GM21786 (cell line): ENCODE measurements around the gene FTSJ1.
A peak's percentile ranks its signal among the peaks of the same experiment; 100 is the strongest.
"Not testable (repeated sequence)": the region's sequence is repeated elsewhere in the genome, so short reads cannot be mapped to it uniquely, and the experiment has no call there.

Experiments
- ATAC-seq: cut with Tn5 transposase; IDR thresholded peaks from one replicate; pipeline ENCODE4 v1.9.1; 2021; ENCODE audit not compliant: unreplicated experiment

FTSJ1 gene

GRCh38 chrX:48475774-48476577 is at the start of gene FTSJ1:
FTSJ1 (plus strand) TSS chrX:48476199; CDS start chrX:48478048, 1,849 bp downstream.
- ATAC-seq, result peak; percentile 81

- ATAC-seq, result not testable (repeated sequence)
Measured at GRCh38 chrX:48427027-48427716, 48.8 kb upstream of the FTSJ1 start.

- ATAC-seq, result not testable (repeated sequence)
Measured at GRCh38 chrX:48429606-48430005, 46.4 kb upstream of the FTSJ1 start.

- ATAC-seq, result not testable (repeated sequence)
Measured at GRCh38 chrX:48430166-48430565, 45.8 kb upstream of the FTSJ1 start.

GRCh38 chrX:48433713-48434112 is 42.3 kb upstream of the FTSJ1 start:
- ATAC-seq, result not testable (repeated sequence)

GRCh38 chrX:48447201-48447600 is 28.8 kb upstream of the FTSJ1 start:
- ATAC-seq, result not testable (repeated sequence)

GRCh38 chrX:48450076-48450475 is 25.9 kb upstream of the FTSJ1 start:
- ATAC-seq, result no peak

- ATAC-seq, result no peak
Measured at GRCh38 chrX:48451708-48452107, 24.3 kb upstream of the FTSJ1 start.

- no peak for ATAC-seq
Measured at GRCh38 chrX:48456628-48457331, 19.2 kb upstream of the FTSJ1 start.

GRCh38 chrX:48458711-48459110 is 17.3 kb upstream of the FTSJ1 start:
- ATAC-seq, result no peak

- ATAC-seq, result no peak
Measured at GRCh38 chrX:48459483-48459882, 16.5 kb upstream of the FTSJ1 start.

GRCh38 chrX:48460031-48460430 is 16.0 kb upstream of the FTSJ1 start:
- no peak for ATAC-seq

GRCh38 chrX:48460606-48461005 is 15.4 kb upstream of the FTSJ1 start:
- no peak for ATAC-seq

GRCh38 chrX:48461830-48462229 is 14.2 kb upstream of the FTSJ1 start:
- ATAC-seq, result no peak

GRCh38 chrX:48465336-48465933 is 10.6 kb upstream of the FTSJ1 start:
- no peak for ATAC-seq

GRCh38 chrX:48466696-48467095 is 9.3 kb upstream of the FTSJ1 start:
- no peak for ATAC-seq

- ATAC-seq, result no peak
Measured at GRCh38 chrX:48467281-48467761, 8.7 kb upstream of the FTSJ1 start.

- no peak for ATAC-seq
Measured at GRCh38 chrX:48468247-48468671, 7.7 kb upstream of the FTSJ1 start.

GRCh38 chrX:48468693-48469691 is 7.0 kb upstream of the FTSJ1 start:
- ATAC-seq, result peak; percentile 49
